ENCODE data around the gene BORCS8. TPM values are rescaled to one million over a fixed set of nuclear protein-coding genes. Genes with fewer than 3 reads are reported as not detected.
"Not testable (repeated sequence)": the region's sequence is repeated elsewhere in the genome, so short reads cannot be mapped to it uniquely, and the experiment has no call there.

The BORCS8 gene
- total RNA-seq, 1 experiment from 2014 or later = 13.3 TPM

- DNase-seq (ENCODE audit: low read depth, low spot score) = no peak
- in situ Hi-C loops (cut with HindIII; ENCODE audit: low pct_unique_long_range_greater_than_20kb, low sequenced_read_pairs) = no loop called here
Measured at GRCh38 chr19:19201697-19202630, 10.0 kb upstream of the BORCS8 start.

- in situ Hi-C loops (cut with HindIII; ENCODE audit: low pct_unique_long_range_greater_than_20kb, low sequenced_read_pairs) = no loop called here
- no peak for DNase-seq (ENCODE audit: low read depth, low spot score)
Measured at GRCh38 chr19:19193926-19194325, 2.0 kb upstream of the BORCS8 start.

GRCh38 chr19:19192910-19193423 lies 1.0 kb upstream of the BORCS8 start:
- in situ Hi-C loops (cut with HindIII; ENCODE audit: low pct_unique_long_range_greater_than_20kb, low sequenced_read_pairs) = no loop called here
- DNase-seq (ENCODE audit: low read depth, low spot score) = no peak

GRCh38 chr19:19191768-19192077 lies 229 bp downstream of the BORCS8 start:
- no peak for DNase-seq (ENCODE audit: low read depth, low spot score)
- in situ Hi-C loops (cut with HindIII; ENCODE audit: low pct_unique_long_range_greater_than_20kb, low sequenced_read_pairs) = no loop called here

DNA sequence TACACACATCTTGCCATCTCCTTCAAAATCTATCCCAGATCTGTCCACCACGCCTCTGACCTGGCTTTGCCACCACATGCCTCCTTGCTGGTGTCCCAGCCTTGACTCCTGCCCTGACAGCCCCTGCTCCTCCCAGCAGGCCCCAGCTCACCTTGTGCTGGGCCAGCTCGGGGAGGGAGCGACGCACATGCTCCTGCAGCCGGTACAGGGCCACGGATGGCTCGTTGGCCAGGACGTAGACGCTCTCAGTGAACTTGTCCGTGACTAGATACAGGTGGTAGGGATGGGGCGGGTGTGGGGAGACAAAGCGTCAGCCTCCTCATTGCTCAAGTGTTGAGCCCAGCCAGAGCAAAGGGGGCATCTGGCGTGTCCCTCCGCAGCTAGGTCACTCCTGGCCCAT lies 5.2 kb downstream of the BORCS8 start:
- in situ Hi-C loops (cut with HindIII; ENCODE audit: low pct_unique_long_range_greater_than_20kb, low sequenced_read_pairs) = no loop called here
- no peak for DNase-seq (ENCODE audit: low read depth, low spot score)

DNA sequence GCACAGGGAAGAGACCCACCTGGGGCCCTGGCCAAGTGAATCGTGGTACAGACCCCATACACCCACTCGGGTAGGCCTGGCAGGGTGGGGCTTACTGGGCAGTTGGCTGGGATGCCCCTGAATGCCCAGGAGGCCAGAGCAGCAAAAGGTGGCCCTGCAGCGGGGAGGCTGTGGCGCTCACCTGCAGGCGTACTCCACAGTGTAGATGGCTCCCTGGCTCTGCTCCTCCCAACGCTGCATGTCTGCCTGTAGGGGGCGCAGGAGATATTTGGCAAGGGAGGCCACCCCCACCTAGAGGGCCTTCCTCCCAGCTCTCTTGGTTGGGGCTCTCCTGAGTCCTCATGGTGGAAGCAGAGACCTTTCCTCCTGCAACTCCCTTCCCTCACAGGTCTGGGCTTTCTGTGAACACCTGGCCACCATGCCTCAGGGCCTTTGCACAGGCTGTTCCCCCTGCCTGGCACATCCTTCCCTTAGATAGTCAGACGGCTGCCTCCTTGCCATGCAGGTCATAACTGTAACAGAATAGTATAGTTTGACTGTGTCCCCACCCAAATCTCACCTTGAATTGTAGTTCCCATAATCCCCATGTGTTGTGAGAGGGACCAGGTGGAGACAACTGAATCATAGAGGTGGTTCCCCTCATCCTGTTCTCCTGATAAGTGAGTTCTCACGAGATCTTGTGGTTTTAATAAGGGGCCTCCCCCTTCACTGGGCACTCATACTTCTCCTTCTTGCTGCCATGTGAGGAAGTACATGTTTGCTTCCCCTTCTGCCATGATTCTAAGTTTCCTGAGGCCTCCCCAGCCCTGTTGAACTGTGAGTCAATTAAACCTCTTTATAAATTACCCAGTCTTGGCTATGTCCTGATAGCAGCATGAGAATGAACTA lies 5.9 kb downstream of the BORCS8 start:
- in situ Hi-C loops (cut with HindIII; ENCODE audit: low pct_unique_long_range_greater_than_20kb, low sequenced_read_pairs) = no loop called here
- peak; percentile 66 for DNase-seq (ENCODE audit: low read depth, low spot score)

- in situ Hi-C loops (cut with HindIII; ENCODE audit: low pct_unique_long_range_greater_than_20kb, low sequenced_read_pairs) = no loop called here
Measured at GRCh38 chr19:19181488-19181998, 10.4 kb downstream of the BORCS8 start.

DNA sequence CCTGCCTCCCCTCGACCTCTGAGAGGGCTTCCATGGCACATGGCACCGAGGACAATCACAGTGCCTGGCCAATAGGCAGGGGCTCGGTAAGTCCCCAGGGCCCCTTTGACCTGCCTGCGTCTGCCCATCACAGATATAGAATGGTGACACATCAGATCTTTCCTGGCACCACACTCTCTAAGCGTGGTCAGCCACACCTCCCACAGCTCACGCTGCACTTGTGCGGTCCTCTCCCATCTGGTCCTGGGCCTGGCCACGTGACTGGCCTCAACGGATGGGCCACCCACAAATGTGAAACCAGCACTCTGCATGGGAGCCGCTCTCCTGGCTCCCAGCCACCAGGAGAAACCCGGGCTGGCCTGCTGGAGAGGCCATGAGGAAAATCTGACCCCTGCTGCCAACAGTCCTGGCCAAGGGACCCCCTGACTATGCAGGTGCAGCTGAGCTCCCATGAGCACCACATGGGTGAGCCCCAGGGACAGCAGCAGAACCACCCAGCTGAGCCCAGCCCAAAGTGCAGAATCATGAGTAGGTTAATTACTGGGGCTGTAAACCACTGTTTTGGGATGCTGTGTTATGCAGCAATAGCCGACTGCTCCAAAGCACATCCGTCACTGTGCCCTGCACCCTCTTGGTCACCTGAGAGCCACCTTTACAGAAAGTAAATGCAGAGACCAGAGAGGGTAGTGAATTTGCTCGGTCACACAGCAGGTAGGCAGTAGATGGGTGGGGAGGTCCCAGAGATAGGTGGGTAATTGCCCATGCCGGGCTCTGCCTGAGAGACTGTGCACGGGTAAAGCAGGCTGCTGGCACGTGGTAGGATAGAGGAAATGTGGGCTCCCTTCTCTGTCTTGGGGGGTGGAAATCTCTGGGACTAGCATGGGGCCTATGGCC lies 12.2 kb downstream of the BORCS8 start:
- DNase-seq (ENCODE audit: low read depth, low spot score) = no peak
- in situ Hi-C loops (cut with HindIII; ENCODE audit: low pct_unique_long_range_greater_than_20kb, low sequenced_read_pairs) = no loop called here

More at GRCh38 chr19:19181488-19181998, 10.4 kb downstream of the BORCS8 start:
- no peak for DNase-seq (ENCODE audit: low read depth, low spot score)

DNA sequence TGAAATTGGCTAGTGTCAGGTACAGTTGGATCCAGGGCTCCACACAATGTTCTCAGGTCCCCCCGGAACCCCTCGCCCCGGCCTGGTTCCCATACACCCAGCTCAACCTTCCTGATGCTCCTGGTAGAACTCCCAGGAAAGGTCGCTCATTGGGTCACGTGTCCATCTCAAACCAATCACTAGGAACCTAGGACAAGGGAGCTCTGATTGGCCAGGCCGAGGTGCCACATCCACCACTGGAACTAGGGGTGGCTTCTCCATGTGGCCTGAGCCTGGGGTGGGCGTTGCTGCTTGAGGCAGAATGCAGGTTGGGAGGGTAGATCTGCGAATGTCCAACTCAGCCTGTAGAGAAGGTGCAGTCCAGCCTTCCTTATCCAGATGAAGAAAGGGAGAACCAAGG lies 15.0 kb downstream of the BORCS8 start:
- in situ Hi-C loops (cut with HindIII; ENCODE audit: low pct_unique_long_range_greater_than_20kb, low sequenced_read_pairs) = no loop called here
- peak; percentile 30 for DNase-seq (ENCODE audit: low read depth, low spot score)

GRCh38 chr19:19173243-19173642 lies 18.7 kb downstream of the BORCS8 start:
- DNase-seq (ENCODE audit: low read depth, low spot score); in situ Hi-C loops (cut with HindIII; ENCODE audit: low pct_unique_long_range_greater_than_20kb, low sequenced_read_pairs): not testable (repeated sequence)

GRCh38 chr19:19171821-19172532 lies 20.0 kb downstream of the BORCS8 start:
- DNase-seq (ENCODE audit: low read depth, low spot score) = no peak
- in situ Hi-C loops (cut with HindIII; ENCODE audit: low pct_unique_long_range_greater_than_20kb, low sequenced_read_pairs) = no loop called here

DNA sequence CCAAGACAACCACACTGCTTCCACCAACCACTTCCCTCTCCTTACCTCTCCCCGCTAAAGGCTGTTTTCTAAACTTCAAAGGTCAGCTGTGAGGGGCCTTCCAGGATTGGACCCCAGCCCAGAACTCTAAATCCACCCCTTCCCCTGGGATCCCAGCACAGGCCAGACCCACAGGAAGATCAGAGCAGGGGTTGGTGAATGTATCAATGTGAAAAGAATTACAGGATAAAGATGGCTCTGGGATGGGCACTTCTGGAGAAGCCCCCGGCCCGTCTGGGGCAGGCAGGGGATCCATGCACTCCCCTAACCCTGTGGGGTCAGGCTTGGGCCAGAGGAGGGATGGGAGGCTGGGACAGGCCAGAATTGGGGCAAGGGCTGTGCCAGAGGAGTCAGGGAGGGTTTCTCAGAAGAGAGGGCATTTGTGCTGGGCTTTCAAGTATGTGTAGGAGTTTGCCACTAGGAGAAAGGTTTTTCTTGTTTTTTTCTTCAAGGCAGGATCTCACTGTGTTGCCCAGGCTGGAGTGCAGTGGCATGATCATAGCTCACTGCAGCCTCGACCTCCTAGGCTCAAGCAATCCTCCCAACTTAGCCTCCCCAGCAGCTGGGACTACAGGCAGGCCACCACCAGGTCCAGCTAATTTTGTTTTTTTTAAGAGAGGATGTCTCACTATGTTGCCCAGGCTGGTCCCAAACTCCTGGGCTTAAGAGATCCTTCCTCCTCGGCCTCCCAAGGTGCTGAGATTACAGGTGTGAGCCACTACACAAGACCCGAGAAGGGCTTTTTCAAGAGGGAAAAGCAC lies 20.9 kb downstream of the BORCS8 start:
- DNase-seq (ENCODE audit: low read depth, low spot score) = no peak
- in situ Hi-C loops (cut with HindIII; ENCODE audit: low pct_unique_long_range_greater_than_20kb, low sequenced_read_pairs) = no loop called here

DNA sequence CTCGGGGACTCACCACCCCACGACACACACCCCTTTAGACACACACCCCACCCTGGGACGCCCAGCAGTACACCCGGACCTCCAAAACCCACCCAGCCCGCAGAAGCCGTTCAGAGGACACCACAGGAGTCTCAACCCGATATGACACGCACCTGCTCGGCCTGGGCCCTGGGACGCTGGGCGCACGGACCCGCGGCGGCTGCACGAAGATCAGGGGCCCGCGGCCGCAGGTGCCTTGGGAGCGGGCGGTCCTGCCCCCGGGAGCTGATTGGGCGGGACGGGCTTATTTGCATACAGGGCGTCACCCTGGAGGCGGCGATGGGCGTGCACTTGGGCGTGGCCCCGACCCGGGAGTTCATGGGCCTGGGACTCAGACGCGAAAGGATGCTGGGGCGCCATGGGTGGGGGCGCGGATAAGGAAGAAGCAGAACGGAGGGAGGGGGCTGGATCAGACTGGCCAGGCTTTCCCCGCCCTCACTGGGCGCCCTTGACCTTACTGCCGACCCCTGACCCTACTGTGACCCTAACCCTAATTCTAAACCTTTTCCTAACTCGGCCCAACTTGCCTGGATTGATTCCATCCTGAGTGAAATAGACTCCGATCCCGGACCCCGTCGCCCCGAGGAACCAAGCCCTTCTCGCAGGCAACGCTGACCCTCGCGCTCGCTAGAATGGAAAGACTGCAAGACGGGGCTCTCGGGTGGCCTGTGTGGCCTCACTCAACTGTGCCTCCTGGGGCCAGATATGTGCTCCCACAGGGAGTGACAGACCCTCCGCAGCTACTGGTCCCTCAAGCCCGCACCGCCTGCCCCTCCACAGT lies 21.7 kb downstream of the BORCS8 start, which contains the start of gene MEF2B:
Gene MEF2B, minus strand, starts transcription at position 211 of the 820 bp plus-strand sequence. CDS start 19,528 bp downstream, outside the sequence.
- DNase-seq (ENCODE audit: low read depth, low spot score) = peak; percentile 28

DNA sequence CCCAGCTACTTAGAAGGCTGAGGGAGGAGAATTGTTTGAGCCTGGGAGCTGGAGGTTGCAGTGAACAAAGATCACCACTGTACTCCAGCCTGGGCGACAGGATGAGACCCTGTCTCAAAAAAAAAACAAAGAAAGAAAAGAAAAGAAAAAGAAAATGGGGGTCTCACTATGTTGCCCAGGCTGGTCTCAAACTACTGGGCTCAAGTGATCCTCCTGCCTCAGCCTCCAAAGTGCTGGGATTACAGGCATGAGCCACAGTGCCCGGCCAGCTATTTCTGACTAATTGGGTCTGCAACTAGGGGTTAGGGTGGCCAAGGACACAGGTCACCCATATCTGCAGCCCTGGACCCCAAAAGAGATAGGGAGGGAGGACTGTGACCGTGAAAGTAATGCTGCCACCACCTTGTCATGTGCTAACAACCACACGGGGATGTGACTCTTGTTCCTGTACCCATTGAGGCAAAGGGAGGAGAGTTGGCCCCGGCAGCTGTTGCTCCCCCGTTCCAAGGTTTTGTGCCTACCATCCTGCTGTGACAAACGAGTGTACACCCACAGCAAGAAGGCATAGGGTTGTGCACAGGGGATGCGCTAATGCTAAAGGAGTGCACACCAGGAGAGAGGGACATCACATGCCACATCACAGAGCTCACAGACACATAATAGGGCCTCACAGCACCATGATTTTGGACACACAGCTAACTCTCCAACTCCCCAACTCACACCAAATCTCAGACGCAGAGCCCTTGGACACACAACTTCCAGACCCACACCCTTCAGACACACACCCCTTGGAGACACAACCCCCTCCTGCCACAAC lies 22.5 kb downstream of the BORCS8 start:
- DNase-seq (ENCODE audit: low read depth, low spot score) = no peak
- in situ Hi-C loops (cut with HindIII; ENCODE audit: low pct_unique_long_range_greater_than_20kb, low sequenced_read_pairs) = no loop called here

More for the DNA sequence above, 21.7 kb downstream of the BORCS8 start, which contains the start of gene MEF2B:
- in situ Hi-C loops (cut with HindIII; ENCODE audit: low pct_unique_long_range_greater_than_20kb, low sequenced_read_pairs) = no loop called here
